ENCODE data around the gene PPA2. TPM values are rescaled to one million over a fixed set of nuclear protein-coding genes. Genes with fewer than 3 reads are reported as not detected.

Gene PPA2
- total RNA-seq, 1 experiment from 2014 or later, result 74.5 TPM

GRCh38 chr4:105329081-105329480, 144.8 kb downstream of the PPA2 start:
- Histone ChIP-seq H3K79me2 (ENCODE audit: low read depth) (no peaks in the 10 kb centered on the region), H3K27ac (no peak overlapping the region), H3K27me3 (ENCODE audit: insufficient read depth, low read depth) (no peaks in the 10 kb centered on the region), H4K20me1 (ENCODE audit: insufficient read depth) (no peaks in the 10 kb centered on the region), H3K9me3 (ENCODE audit: insufficient read depth, low read depth) (no peaks in the 10 kb centered on the region), H3K4me3 (no peak overlapping the region), H2AFZ (no peak overlapping the region), H3K36me3 (ENCODE audit: low read depth) (no peaks in the 10 kb centered on the region), H3F3A (ENCODE audit: insufficient read depth, low read depth) (no peaks in the 10 kb centered on the region), H3K4me2 (no peak overlapping the region), H3K4me1 (replicated peaks; ENCODE audit: insufficient read depth) (no peaks in the 10 kb centered on the region), H3K9me2 (ENCODE audit: insufficient read depth) (no peaks in the 10 kb centered on the region; the same call in 1 of the 2 replicates)
- TF ChIP-seq CTCF (conservative IDR thresholded peaks at IDR 0.05), result no peak
- no peak for TF ChIP-seq EZH2 (IDR thresholded peaks at IDR 0.05; ENCODE audit: low read depth)
- intact Hi-C loops (cut with micrococcal nuclease; ENCODE audit: unreplicated experiment), result no loop called here
- BruUV-seq (replicated peaks), result no TSS peak
- POLR2A ChIA-PET (ENCODE audit: unreplicated experiment), result no interaction called here
- CTCF ChIA-PET, result no interaction called here
- DNase-seq, result no peak

GRCh38 chr4:105327956-105328355, 145.9 kb downstream of the PPA2 start:
- CTCF ChIA-PET, result no interaction called here
- no peaks in the 10 kb centered on the region for H3K9me3 ChIP-seq (ENCODE audit: insufficient read depth, low read depth)
- H3K79me2 ChIP-seq (ENCODE audit: low read depth), result no peaks in the 10 kb centered on the region
- H3K4me3 ChIP-seq, result no peak overlapping the region
- intact Hi-C loops (cut with micrococcal nuclease; ENCODE audit: unreplicated experiment), result no loop called here
- TF ChIP-seq EZH2 (IDR thresholded peaks at IDR 0.05; ENCODE audit: low read depth) (no peak), CTCF (conservative IDR thresholded peaks at IDR 0.05) (no peak)
- BruUV-seq (replicated peaks), result no TSS peak
- no peak overlapping the region for H3K4me2 ChIP-seq
- no peaks in the 10 kb centered on the region; the same call in 1 of the 2 replicates for H3K9me2 ChIP-seq (ENCODE audit: insufficient read depth)
- DNase-seq, result no peak
- no peaks in the 10 kb centered on the region for H3F3A ChIP-seq (ENCODE audit: insufficient read depth, low read depth)
- H4K20me1 ChIP-seq (ENCODE audit: insufficient read depth), result no peaks in the 10 kb centered on the region
- POLR2A ChIA-PET (ENCODE audit: unreplicated experiment), result no interaction called here
- H3K27ac ChIP-seq, result no peak overlapping the region
- H3K4me1 ChIP-seq (replicated peaks; ENCODE audit: insufficient read depth), result no peaks in the 10 kb centered on the region
- no peaks in the 10 kb centered on the region for H3K27me3 ChIP-seq (ENCODE audit: insufficient read depth, low read depth)
- H3K36me3 ChIP-seq (ENCODE audit: low read depth), result no peaks in the 10 kb centered on the region
- H2AFZ ChIP-seq, result no peak overlapping the region

GRCh38 chr4:105327222-105327621, 146.6 kb downstream of the PPA2 start:
- intact Hi-C loops (cut with micrococcal nuclease; ENCODE audit: unreplicated experiment), result no loop called here
- POLR2A ChIA-PET (ENCODE audit: unreplicated experiment), result no interaction called here
- BruUV-seq (replicated peaks), result no TSS peak
- H3K27ac ChIP-seq, result no peak overlapping the region
- H3K9me3 ChIP-seq (ENCODE audit: insufficient read depth, low read depth), result no peaks in the 10 kb centered on the region
- no peaks in the 10 kb centered on the region for H3K27me3 ChIP-seq (ENCODE audit: insufficient read depth, low read depth)
- no peak overlapping the region for H3K4me2 ChIP-seq
- no peak for DNase-seq
- no peaks in the 10 kb centered on the region for H3K4me1 ChIP-seq (replicated peaks; ENCODE audit: insufficient read depth)
- no peaks in the 10 kb centered on the region for H3K79me2 ChIP-seq (ENCODE audit: low read depth)
- H3K36me3 ChIP-seq (ENCODE audit: low read depth), result no peaks in the 10 kb centered on the region
- H3K9me2 ChIP-seq (ENCODE audit: insufficient read depth), result no peaks in the 10 kb centered on the region; the same call in 1 of the 2 replicates
- CTCF ChIA-PET, result no interaction called here
- no peaks in the 10 kb centered on the region for H4K20me1 ChIP-seq (ENCODE audit: insufficient read depth)
- TF ChIP-seq EZH2 (IDR thresholded peaks at IDR 0.05; ENCODE audit: low read depth) (no peak), CTCF (conservative IDR thresholded peaks at IDR 0.05) (no peak)
- no peaks in the 10 kb centered on the region for H3F3A ChIP-seq (ENCODE audit: insufficient read depth, low read depth)
- no peak overlapping the region for H2AFZ ChIP-seq
- no peak overlapping the region for H3K4me3 ChIP-seq

Other genes starting within 250 kb of the PPA2 start
- gene ARHGEF38, start 78.6 kb upstream of the PPA2 start, total RNA-seq (2021), result 0.15 TPM in 1 of 2 replicates, not detected in the other
- 8.4 and 10.3 TPM in 2 replicates for gene INTS12, start 234.6 kb upstream of the PPA2 start, total RNA-seq (2021)
- gene GSTCD, start 234.7 kb upstream of the PPA2 start, total RNA-seq (2021), result 9.7 and 11.4 TPM in 2 replicates